Choroid plexus epithelial cell (primary cell): Measurements from ENCODE around the gene CIAO3.
A peak's percentile ranks its signal among the peaks of the same experiment; 100 is the strongest.

Source experiments
- DNase-seq: peaks from one replicate; pipeline ENCODE4 v3.0.0-alpha.2; 2010; ENCODE audit warnings: low read depth
- H3K4me3 ChIP-seq: 2 replicates; pipeline ENCODE4 v1.5.1; 2011; ENCODE audit warnings: low read depth, mild to moderate bottlenecking, control low read depth, low read length, moderate library complexity
- CTCF ChIP-seq: conservative IDR thresholded peaks from 2 replicates; pipeline ENCODE4 v1.5.1; 2011; ENCODE audit warnings: low read depth, mild to moderate bottlenecking, control low read depth, inconsistent platforms, low read length, moderate library complexity

The CIAO3 gene

GRCh38 chr16:740764-741505 lies at the start of gene CIAO3:
Gene CIAO3, minus strand, starts transcription at chr16:740997. Its CDS starts 12 bp downstream, at chr16:740985.
- H3K4me3 ChIP-seq = peak within 1 kb of the TSS; percentile 83
- peak; percentile 93 for DNase-seq
- TF ChIP-seq CTCF = peak; percentile 49

DNA sequence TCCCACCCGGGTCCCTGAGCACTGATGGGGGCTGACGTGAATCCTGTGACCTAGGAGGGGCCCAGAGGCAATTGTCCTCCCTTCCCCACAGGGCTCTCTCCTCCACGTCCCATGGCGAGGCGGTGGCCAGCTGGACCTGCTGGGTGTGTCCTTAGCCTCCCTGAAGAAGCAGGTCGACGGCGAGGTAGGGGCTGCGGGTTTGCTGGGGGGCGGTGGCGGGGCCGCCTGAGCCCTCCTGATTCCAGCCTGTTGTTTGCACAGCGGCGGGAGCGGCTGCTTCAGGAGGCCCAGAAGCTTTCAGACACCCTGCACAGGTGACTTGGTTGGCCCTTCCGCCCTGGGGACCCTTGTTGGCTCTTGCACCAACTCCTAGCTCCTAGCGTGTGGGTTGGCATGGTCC lies 49.3 kb upstream of the CIAO3 start:
- DNase-seq = no peak
- H3K4me3 ChIP-seq = no peak overlapping the region
- no peak for TF ChIP-seq CTCF

DNA sequence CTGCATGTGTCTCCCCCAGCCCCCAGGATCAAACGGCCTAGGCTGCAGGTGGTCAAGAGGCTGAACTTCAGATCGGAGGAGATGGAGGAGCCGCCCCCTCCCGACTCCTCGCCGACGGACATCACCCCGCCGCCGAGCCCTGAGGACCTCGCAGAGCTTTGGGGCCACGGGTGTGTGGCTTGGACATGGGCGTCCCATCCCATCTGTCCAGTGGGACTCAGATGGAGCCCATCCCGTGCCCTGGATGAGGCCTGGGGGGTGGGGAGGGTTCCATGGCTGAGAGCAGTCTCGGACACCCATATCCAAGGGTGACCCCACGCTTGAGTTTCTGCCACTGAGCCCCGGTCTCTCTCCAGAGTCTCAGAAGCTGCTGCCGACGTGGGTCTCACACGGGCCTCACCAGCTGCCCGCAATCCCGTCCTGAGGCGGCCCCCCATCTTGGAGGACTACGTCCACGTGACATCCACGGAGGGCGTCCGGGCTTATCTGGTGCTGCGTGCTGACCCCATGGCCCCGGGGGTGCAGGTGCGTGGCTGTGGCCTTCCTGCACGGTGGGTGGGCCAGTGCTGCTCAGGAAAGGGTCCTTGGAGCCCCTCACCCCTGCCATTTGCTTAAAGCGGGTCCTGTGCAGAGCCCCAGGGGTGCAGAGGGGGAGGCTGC lies 48.5 kb upstream of the CIAO3 start:
- TF ChIP-seq CTCF = no peak

GRCh38 chr16:788399-789126 lies 47.8 kb upstream of the CIAO3 start, which contains the start of gene CHTF18:
Gene CHTF18, plus strand, starts transcription at chr16:788620. Its CDS starts 65 bp downstream, at chr16:788685.
- no peak for TF ChIP-seq CTCF
- DNase-seq = peak; percentile 93
- peak within 1 kb of the TSS; percentile 86 for H3K4me3 ChIP-seq

More for the DNA sequence above, 48.5 kb upstream of the CIAO3 start:
- DNase-seq = no peak
- peak overlapping the region; percentile 85 for H3K4me3 ChIP-seq

GRCh38 chr16:787978-788398 lies 47.2 kb upstream of the CIAO3 start, which contains the start of gene RPUSD1:
Gene RPUSD1, minus strand, starts transcription at chr16:788381. Its CDS starts 644 bp downstream, at chr16:787737.
- TF ChIP-seq CTCF = no peak
- H3K4me3 ChIP-seq = peak within 1 kb of the TSS; percentile 86
- no peak for DNase-seq

DNA sequence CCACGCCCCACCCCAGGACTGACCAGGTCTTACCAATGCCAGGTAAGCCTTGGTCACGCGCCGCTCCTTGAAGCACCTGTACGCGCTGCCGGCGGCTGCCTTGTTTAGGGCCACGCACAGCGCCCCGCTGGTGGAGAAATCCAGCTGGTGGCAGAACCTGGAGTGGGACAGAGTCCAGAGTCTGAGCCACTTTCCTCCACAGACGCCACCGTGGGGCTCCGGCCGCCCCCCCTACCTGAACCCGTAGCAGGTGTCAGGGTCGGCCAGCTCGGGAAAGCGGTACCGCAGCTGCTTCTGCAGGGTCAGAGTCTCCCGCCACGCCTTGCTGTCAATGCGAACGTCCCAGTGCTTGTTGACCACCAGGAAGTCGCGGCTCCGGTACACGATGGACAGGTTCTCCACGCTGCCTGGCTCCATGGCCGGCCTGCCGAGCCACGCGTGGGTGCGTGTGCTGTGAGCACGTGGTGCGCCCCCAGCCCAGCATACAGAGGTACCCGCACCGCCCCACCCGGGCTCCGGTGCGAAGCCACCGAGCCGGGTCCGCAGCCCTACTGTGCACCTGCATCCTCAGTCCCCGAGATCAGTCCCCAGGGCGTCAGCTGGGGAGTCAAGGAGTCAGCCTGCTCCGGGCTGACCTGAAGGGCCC lies 46.6 kb upstream of the CIAO3 start:
- DNase-seq = no peak
- H3K4me3 ChIP-seq = peak overlapping the region; percentile 86
- no peak for TF ChIP-seq CTCF
